NCI-H2029 treated with DMSO at 0.1 percent for 48 hours (cell line): ENCODE results near the gene KAT2A.
"Not testable (repeated sequence)": the region's sequence is repeated elsewhere in the genome, so short reads cannot be mapped to it uniquely, and the experiment has no call there.

Experiments
- DNase-seq: peaks from one replicate; lab custom pipeline; 2025; lab: John Stamatoyannopoulos, UW

Gene KAT2A

GRCh38 chr17:42120770-42121769, at the start of gene KAT2A:
TSS of gene KAT2A (minus strand) at chr17:42121367. CDS start at chr17:42121304, 63 bp downstream.
- no peak for DNase-seq

- no peak for DNase-seq
These were observed 48.2 kb upstream of the KAT2A start for GRCh38 chr17:42169351-42169750.

DNA sequence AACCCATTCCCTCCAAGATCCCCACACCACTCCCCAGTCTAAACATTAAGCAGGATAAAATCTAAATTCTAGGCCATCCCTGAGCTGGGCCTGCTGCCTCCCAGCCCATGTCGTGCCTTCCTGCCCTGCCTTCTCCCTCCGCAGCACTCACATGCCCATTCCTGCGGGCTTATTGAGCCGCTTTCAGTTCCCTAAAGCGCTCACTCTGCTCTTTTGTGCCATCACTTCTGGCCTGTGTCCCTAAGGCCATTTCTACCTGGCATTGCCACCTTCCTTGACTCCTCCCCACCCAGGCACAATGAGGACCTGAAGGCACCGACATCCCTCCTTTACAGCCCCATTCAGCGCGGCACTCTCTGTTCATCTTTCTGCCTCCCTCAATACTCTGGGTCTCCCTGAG, 46.6 kb upstream of the KAT2A start:
- DNase-seq = no peak

DNA sequence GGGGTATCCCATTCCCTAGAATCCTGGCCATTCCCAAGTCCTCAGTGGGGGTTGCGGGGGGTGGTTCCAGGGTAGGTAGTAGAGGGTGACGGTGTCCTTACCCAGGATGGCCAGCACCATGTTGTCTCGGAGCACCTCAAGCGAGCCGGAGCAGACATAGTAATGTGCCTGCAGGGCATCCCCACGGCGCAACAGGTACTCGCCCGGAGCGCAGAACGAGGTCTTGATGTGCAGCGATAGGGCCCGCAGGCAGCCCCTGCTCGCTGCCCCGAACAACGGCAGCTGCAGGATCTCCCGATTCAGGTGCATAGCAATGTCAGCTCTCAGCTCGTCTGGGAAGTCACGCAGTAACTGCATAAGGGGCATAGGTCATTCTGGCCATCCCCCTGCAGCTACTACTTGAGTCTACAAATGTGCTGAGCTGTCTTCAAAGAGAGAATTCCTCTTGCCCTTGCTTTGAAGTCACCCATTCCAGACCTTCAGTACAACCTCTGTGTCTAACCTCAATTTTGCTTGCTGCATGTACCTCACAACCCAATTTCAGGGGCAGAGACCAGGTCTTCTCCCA, 45.1 kb upstream of the KAT2A start:
- no peak for DNase-seq

DNA sequence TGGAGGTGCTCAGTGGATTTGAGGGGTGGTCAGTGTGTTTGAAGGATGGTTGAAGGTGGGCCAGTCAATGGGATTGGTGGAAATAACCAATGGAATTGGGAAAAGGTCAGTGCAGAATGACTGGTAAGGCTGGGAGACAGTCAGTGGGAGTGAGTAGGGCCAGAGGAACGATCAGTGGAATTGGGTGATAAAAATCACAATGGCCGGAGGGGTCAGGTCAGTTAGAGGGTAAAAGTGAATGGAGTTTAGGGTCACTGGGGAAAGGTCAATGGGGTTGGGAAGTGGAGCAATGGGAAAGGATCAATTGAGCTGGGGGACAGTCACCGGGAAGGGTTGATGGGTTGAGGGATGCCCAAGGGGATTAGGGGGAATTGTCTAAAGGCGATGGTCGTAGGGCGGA, 44.6 kb upstream of the KAT2A start:
- DNase-seq = no peak

GRCh38 chr17:42163696-42164407, 42.7 kb upstream of the KAT2A start:
- DNase-seq = no peak

DNA sequence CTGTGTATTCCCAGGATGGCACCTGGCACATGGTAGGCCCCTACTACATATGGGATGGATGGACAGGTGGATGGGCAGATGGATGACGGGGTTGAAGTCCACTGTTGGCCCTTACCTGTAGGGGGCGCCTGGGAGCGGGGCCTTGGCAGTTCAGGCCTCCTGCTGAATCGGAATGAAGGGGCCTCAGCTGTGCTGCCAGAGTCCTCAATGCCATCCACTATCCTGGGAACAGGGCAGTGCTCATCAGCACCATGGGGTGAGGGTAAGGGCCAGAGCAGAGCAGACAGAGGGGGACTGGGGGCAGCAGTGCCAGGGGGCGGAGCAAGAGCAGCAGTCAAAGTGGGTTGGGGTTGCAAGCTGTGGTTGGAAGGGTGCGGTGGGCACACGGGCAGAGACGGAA, 41.9 kb upstream of the KAT2A start:
- DNase-seq = no peak

- DNase-seq = no peak
These were observed 39.4 kb upstream of the KAT2A start for GRCh38 chr17:42160531-42160910.

- no peak for DNase-seq
These were observed 38.8 kb upstream of the KAT2A start for GRCh38 chr17:42159796-42160530.

- DNase-seq = no peak
These were observed 34.5 kb upstream of the KAT2A start for GRCh38 chr17:42155614-42156045.

DNA sequence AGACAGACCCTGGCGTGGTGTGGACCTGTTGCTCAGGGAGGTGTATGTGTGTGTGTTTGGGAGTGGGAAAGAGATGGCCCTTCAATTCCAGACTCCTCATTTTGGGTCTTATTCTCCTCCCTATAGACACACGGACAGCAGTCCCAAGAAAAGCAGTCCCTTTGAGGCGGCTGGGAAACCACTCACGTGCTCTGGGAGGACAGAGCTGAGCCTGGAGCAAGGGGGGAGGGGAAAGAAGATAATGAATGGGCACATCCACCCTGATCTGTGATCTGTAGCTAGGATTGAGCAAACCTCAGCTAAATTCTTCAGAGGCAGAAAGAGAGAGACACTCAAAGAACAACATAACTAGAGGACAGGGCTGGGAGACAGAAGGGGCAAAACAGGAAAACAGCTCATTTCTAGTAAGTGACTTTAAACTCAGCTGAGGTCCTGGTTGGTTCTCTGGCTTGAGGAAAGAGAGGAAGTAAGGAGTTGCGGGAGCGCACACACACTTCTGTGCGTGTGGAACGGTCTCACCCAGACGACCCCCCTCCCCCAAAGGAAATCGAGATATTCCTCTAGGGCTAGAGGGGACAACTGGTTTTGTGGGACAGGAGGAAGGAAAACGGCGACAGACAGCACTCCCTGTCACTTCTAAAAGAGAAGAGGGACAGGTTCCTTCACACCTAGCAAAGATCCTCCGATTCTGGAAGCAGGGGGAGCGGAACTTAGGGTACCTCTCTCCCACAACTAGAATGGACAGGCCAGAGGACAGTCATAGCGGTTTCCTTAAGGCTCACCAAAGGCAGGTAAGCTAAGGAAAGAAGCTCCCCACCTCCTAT, 33.0 kb upstream of the KAT2A start:
- DNase-seq = no peak

DNA sequence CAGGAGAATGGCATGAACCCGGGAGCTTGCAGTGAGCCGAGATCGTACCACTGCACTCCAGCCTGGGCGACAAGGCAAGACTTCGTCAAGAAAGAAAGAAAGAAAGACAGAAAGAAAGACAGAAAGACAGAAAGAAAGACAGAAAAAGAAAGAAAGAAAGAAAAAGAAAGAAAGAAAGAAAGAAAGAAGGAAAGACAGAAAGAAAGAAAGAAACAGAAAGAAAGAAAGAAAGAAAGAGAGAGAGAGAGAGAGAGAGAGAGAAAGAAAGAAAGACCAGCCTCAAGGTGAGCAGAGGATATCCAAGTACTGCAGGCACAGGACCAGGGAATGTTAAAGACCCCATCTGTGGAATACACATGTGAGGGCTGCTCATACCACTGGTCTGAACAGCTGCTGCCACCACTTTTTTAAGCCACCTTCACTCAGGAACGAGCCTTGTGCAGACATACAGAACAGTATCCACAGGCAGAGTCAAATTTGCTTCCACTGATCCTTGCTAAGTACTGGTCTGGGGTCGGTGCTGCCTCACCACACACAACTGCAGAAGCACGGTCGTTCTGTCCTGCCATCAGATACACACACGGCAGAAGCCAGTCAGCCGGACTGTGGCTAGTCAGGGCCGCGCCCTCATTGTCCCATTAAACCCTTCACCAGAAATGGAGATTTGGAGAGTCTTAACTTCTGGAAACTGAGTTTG, 25.9 kb upstream of the KAT2A start:
- no peak for DNase-seq

GRCh38 chr17:42143138-42143537, 22.0 kb upstream of the KAT2A start:
- not testable (repeated sequence) for DNase-seq

- no peak for DNase-seq
These were observed 21.3 kb upstream of the KAT2A start for GRCh38 chr17:42142371-42142896.

GRCh38 chr17:42141382-42141781, 20.2 kb upstream of the KAT2A start:
- no peak for DNase-seq

GRCh38 chr17:42140690-42141089, 19.5 kb upstream of the KAT2A start:
- not testable (repeated sequence) for DNase-seq

GRCh38 chr17:42138749-42139492, 17.8 kb upstream of the KAT2A start:
- DNase-seq = no peak

DNA sequence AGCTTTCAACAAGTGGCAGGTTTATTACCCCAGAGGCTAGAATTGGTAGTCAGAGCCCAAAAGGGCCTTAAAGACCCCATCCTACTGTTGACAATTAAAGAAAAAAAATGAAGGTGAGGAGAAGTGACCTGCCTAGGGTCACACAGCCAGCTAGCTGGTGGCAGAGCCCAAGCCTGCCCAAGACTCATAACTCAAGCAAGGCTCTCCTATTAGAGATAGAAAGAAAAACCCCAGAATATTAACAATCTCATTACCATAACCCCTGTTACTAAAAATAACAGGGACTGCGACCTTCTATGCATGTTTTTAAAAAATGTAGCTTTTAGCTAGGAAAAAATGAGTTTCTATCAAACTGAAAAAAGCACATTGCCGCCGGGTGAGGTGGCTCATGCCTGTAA, 15.5 kb upstream of the KAT2A start:
- no peak for DNase-seq
